ENCODE results near the gene DDX4.

GRCh38 chr5:55823151-55823796 lies 85.4 kb downstream of the DDX4 start:
- TF ChIP-seq CTCF (IDR thresholded peaks at IDR 0.05) (no peak), ZFX (IDR thresholded peaks at IDR 0.05; ENCODE audit: borderline replicate concordance) (no peak)

Data from 22Rv1 (cell line).